CD4-positive, alpha-beta T cell treated with Interferon alpha-2 for 1 hour (primary cell): ENCODE data around the gene DST.

Source experiments
- DNase-seq, 2 donors: peaks; one replicate each; pipeline ENCODE4 v3.0.0-alpha.2; 2020 to 2022

DST gene

GRCh38 chr6:56479381-56479780, 163.3 kb downstream of the DST start:
- DNase-seq: no peak

GRCh38 chr6:56478202-56478601, 164.5 kb downstream of the DST start:
- DNase-seq: no peak

GRCh38 chr6:56477241-56477640, 165.4 kb downstream of the DST start:
- DNase-seq: no peak

- no peak for DNase-seq
These were observed 166.8 kb downstream of the DST start for GRCh38 chr6:56475736-56476457.

GRCh38 chr6:56474532-56474931, 168.2 kb downstream of the DST start:
- no peak for DNase-seq

GRCh38 chr6:56463443-56463842, 179.2 kb downstream of the DST start:
- DNase-seq: no peak

GRCh38 chr6:56459030-56459805, 183.5 kb downstream of the DST start:
- DNase-seq: no peak

- DNase-seq: no peak
These were observed 184.3 kb downstream of the DST start for GRCh38 chr6:56458324-56458884.

- no peak for DNase-seq
These were observed 185.9 kb downstream of the DST start for GRCh38 chr6:56456785-56457184.

- DNase-seq: no peak
These were observed 191.6 kb downstream of the DST start for GRCh38 chr6:56450882-56451739.

GRCh38 chr6:56450376-56450775, 192.3 kb downstream of the DST start:
- no peak for DNase-seq

- DNase-seq: no peak
These were observed 194.6 kb downstream of the DST start for GRCh38 chr6:56448046-56448445.

GRCh38 chr6:56445818-56446217, 196.9 kb downstream of the DST start:
- DNase-seq: no peak

GRCh38 chr6:56444855-56445254, 197.8 kb downstream of the DST start:
- DNase-seq: no peak

GRCh38 chr6:56440551-56440981, 202.1 kb downstream of the DST start:
- no peak for DNase-seq

- no peak for DNase-seq
These were observed 205.4 kb downstream of the DST start for GRCh38 chr6:56437171-56437900.

GRCh38 chr6:56435754-56436153, 206.9 kb downstream of the DST start:
- no peak for DNase-seq

- no peak for DNase-seq
These were observed 207.4 kb downstream of the DST start for GRCh38 chr6:56435326-56435725.

GRCh38 chr6:56434606-56435005, 208.1 kb downstream of the DST start:
- DNase-seq: no peak

- no peak for DNase-seq
These were observed 209.6 kb downstream of the DST start for GRCh38 chr6:56433119-56433518.

- DNase-seq: no peak
These were observed 210.5 kb downstream of the DST start for GRCh38 chr6:56432194-56432593.
